HG03457 (cell line): ENCODE results near the gene BCKDK.
"Not testable (repeated sequence)": the region's sequence is repeated elsewhere in the genome, so short reads cannot be mapped to it uniquely, and the experiment has no call there.

Experiments used
- ATAC-seq: cut with Tn5 transposase; IDR thresholded peaks from one replicate; pipeline ENCODE4 v1.9.1; 2021; ENCODE audit warnings: moderate number of reproducible peaks; ENCODE audit not compliant: unreplicated experiment

Gene BCKDK

GRCh38 chr16:31094424-31095120 is 13.6 kb upstream of the BCKDK start, which contains the start of gene VKORC1:
Gene VKORC1, minus strand, starts transcription at chr16:31094797. Its CDS starts 68 bp downstream, at chr16:31094729.
- peak; percentile 73 for ATAC-seq

DNA sequence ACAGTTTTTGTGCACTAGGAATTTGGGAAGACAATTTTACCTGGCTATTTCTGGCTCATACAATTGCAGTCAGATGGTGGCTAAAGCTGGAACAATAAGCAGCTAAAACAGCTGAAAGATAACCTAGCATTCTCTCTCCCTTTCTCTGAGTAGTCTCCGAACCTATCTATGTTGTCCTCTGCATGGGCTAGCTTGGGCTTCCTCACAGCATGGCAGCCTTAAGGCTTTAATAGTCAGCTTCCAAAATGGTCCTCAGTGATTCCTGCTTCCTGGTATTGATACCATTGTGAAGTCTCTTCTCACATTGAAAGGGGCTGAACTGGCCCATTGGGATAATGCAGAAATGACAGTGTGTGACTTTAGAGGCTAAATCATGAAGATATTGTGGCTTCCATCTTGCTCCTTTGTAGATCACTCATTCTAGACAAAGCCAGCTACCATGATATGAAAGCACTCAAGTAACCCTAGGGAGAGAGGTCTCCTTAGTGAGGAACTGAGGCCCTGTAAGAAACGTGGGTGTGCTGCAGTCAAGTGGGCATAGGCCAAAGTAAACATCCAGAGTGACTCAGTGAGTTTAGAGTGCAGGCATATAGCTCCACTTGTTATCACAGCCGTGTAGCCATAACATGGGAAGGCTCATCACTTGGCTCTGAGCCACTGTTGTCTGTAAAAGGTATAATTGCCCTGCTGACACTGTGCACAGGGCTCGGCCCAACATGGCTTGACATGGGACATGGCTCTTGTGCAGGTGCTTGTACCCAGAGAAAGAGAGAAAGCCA is 8.1 kb upstream of the BCKDK start:
- ATAC-seq = no peak

DNA sequence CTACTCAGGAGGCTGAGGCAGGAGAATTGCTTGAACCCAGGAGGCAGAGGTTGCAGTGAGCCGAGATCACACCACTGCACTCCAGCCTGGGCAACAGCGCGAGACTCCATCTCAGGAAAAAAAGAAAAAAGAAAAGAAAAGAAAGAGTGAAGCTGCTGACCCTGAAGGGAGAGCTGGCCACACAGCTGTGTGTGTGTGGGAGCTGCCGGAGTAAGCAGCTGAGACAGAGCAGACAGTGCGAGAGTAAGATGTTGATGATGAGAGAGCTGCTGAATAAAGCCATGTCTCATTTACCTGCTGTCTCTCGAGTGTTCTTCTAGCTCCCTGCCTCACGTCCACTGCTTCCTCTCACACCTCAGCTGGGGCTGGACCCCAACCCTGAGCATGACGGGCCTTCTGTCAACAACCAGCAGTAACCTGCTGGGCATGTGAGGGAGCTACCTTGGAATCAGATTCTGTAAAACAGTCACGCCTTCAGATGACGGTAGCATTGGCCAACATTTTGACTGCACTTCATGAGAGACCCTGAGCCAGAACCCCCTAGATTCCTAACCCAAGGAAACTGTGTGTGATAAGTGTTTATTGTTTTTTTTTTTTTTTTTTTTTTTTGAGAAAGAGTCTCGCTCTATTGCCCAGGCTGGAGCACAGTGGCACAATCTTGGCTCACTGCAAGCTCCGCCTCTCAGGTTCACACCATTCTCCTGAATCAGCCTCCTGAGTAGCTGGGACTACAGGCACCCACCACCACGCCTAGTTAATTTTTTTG is 7.1 kb upstream of the BCKDK start:
- not testable (repeated sequence) for ATAC-seq

DNA sequence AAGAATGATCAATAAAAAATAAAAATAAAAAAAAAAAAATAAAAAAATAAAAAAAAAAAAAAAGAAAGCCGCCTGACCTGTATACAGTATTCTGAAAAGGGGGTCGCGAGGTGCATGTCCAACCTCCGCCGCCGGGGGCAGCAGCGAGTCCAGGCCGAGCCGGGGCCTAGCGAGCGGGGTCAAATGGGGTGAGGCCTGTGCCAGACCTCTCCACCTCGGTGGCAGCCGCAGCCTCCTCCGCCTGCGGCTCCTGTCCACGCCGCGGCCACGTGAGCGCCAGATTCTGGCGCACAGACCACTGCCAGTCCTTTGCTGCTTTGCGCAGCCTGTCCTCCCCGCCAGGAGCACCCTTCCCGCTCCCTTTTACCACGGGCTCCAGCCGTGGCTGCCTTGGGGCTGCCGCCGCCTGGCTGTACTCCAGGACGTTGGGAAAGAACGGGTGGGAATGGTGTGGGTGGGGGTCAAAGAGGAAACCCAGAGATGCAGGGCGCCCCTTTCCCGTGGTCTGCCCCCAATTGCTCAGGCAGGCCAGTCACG is 2.4 kb upstream of the BCKDK start:
- ATAC-seq = no peak

DNA sequence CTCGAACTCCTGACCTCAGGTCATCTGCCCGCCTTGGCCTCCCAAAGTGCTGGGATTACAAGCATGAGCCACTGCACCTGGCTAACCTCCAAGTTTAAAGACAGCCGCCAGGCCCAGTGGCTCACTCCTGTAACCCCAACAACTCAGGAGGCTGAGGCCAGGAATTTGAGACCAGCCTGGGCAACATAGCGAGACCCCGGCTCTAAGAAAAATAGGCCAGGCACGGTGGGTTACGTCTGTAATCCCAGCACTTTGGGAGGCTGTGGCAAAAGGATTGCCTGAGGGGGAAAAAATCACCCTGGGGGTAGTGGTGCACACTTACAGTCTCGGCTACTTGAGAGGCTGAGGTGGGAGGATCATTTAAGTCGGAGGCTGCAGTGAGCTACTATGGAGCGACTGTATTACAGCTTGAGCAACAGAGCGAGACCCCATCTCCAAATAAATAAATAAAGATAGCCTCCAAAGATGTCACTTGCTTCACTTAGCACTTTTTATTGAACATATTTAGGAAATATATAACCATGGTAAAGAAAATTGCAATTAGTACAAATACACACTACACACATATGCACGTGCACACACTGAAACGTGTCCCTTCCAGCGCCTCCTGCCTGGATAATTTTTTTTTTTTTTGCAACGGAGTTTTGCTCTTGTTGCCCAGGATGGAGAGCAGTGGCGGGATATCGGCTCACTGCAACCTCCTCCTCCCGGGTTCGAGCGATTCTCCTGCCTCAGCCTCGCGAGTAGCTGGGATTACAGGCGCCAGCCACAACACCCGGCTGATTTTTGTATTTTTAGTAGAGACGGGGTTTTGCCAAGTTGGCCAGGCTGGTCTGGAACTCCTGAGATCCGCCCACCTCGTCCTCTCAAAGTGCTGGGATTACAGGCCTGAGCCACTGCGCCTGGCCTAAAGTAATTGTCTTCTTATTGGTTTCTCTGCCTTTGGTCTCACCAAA is 1.4 kb upstream of the BCKDK start:
- ATAC-seq = no peak

GRCh38 chr16:31107465-31107867 is 720 bp upstream of the BCKDK start:
- ATAC-seq = no peak

- ATAC-seq = no peak
Measured at GRCh38 chr16:31108794-31109558, 790 bp downstream of the BCKDK start.

- ATAC-seq = no peak
Measured at GRCh38 chr16:31109622-31110021, 1.4 kb downstream of the BCKDK start.

DNA sequence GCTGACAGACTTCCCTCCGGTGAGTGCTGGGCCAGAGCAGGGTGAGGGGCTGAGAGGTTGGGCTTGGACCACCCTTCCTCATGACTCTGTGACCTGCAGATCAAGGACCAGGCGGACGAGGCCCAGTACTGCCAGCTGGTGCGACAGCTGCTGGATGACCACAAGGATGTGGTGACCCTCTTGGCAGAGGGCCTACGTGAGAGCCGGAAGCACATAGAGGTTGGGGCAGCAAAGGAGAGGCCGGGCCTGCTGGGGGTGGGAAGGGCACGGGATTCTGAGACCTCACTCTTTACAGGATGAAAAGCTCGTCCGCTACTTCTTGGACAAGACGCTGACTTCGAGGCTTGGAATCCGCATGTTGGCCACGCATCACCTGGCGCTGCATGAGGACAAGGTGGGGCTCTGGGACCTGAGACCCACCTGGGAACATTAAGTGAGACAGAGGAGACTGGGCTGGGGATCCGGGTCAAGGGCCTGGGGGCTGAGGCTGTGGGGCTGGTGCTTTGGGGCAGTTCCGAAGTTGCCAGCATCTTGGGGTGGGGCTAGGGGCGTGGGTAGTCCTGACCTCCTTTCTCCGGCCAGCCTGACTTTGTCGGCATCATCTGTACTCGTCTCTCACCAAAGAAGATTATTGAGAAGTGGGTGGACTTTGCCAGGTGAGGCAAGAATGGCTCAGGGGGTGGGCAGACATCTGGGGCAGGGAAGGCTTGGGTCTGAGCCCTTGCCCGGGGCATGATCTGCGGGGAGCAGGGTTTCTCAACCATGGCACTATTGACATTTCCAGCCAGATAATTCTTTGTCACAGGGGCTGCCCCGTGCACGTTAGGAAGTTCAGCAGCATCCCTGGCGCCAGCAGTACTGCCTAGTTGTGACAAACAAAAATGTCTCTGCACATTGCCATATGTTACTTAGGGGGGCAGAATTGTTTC is 2.2 kb downstream of the BCKDK start:
- no peak for ATAC-seq

GRCh38 chr16:31111881-31112466 is 3.8 kb downstream of the BCKDK start:
- ATAC-seq = no peak

- no peak for ATAC-seq
Measured at GRCh38 chr16:31112711-31113110, 4.5 kb downstream of the BCKDK start.

GRCh38 chr16:31113121-31114120 is 5.2 kb downstream of the BCKDK start:
- ATAC-seq = no peak

GRCh38 chr16:31114468-31114867 is 6.3 kb downstream of the BCKDK start:
- no peak for ATAC-seq

DNA sequence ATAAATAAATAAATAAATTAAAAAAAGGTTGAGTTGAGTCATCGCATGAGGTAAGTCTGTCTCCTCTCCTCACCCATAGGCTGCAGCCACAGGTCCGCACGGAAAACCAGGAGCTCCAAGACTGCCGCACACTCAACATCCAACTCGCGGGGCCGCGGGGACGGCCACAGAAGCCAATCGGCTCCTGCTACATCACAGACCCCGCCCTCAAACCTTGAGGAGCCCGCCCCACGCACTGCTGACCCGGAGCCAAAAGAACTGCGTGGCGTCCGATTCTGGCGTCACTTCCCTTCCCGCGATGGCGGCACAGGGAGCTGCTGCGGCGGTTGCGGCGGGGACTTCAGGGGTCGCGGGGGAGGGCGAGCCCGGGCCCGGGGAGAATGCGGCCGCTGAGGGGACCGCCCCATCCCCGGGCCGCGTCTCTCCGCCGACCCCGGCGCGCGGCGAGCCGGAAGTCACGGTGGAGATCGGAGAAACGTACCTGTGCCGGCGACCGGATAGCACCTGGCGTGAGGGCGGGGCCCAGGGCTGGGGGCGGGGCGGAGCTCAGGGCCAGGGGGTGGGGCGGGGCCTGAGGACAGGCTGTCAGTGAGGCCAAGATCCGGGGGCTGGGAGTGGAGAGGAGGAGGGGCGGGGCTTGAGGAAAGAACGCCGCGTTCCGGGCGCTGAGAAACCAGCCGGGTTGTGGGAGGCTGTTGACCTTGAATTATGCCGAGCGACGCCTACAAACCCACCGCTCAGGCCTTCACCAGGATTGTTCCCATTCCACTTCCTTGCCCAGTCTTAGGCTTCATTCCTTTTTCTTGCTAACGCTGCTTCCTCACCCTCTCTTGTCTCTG is 9.4 kb downstream of the BCKDK start, which contains the start of gene KAT8:
Gene KAT8, plus strand, starts transcription at position 281 of the 839 bp plus-strand sequence. Its CDS starts 18 bp downstream, at position 299.
- ATAC-seq = peak; percentile 68

DNA sequence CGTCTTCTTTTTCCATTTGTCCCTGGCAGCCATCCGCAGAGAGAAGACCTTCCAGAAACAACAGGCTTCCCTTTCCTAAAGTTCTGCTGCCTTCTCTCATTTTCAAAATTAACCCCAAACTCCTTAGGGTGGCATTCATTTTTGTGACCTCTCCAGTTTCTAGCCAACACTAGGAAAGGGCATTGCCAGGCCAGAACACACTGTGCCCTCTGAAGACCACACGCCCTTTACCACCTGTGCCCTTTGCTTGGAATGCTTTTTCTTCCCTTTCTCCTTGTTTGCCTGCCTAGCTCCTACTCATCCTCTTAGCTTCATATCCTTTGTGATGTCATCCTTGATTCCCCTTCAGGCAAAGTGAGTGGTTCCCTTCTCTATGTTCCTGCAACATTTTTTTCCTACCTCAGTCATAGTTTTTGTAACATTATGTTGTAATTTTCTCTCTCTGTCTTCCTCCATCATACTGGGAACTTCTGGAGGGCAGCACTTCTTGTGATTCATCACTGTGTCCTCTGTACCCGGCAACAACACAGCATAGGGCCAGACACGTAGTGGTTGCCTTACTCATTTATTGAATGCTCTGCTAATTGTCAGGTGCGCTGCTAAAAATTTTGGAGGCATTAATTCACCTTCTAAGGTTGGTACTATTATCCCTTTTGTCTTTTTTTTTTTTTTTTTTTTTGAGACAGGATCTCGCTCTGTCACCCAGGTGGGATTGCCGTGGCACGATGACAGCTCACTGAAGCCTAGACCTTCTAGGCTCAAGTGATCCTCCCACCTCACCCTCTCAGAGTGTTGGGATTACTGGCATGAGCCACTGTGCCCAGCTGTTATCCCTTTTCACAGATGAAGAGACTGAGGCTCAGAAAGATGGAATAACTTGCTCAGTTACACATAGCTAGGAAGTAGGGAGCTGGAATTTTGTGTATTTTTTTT is 10.3 kb downstream of the BCKDK start:
- ATAC-seq = no peak
